Activated T-cell treated with anti-CD3 and anti-CD28 coated beads, Interleukin-2, amount 50 U/mL, for 4 hours (primary cell): Measurements from ENCODE around the gene SH3D21. TPM values are rescaled to one million over a fixed set of nuclear protein-coding genes. Genes with fewer than 3 reads are reported as not detected.
A peak's percentile ranks its signal among the peaks of the same experiment; 100 is the strongest.

Experiments used
- ATAC-seq, 2 donors: fragments of 200-7000 bp; cut with Tn5 transposase; one replicate each; pipeline ENCODE4 v1.10.0; 2021
- DNase-seq: peaks from one replicate; pipeline ENCODE4 v3.0.0-alpha.2; 2020
- H3K27me3 Mint-ChIP-seq: one replicate; pipeline ENCODE4 v1.8.0; 2021; ENCODE audit warnings: low read depth, mixed read lengths
- H3K36me3 Mint-ChIP-seq: one replicate; pipeline ENCODE4 v1.8.0; 2022; ENCODE audit warnings: mixed read lengths; ENCODE audit not compliant: insufficient read depth
- H3K4me1 Mint-ChIP-seq: one replicate; pipeline ENCODE4 v1.8.0; 2021; ENCODE audit warnings: low read depth, mixed read lengths
- H3K4me3 Mint-ChIP-seq: one replicate; pipeline ENCODE4 v1.8.0; 2021; ENCODE audit warnings: mild to moderate bottlenecking, moderate library complexity, mixed read lengths
- H3K9me3 Mint-ChIP-seq: one replicate; pipeline ENCODE4 v1.8.0; 2021; ENCODE audit warnings: mixed read lengths
- total RNA-seq, 3 donors: library from RNA; stranded (reverse); gene quantifications; one replicate each; pipeline ENCODE4 v1.2.1, GENCODE V29; 2021

The SH3D21 gene
- total RNA-seq, 3 donors from 2014 or later = 1.7 to 5.6 (median 2.3) TPM

DNA sequence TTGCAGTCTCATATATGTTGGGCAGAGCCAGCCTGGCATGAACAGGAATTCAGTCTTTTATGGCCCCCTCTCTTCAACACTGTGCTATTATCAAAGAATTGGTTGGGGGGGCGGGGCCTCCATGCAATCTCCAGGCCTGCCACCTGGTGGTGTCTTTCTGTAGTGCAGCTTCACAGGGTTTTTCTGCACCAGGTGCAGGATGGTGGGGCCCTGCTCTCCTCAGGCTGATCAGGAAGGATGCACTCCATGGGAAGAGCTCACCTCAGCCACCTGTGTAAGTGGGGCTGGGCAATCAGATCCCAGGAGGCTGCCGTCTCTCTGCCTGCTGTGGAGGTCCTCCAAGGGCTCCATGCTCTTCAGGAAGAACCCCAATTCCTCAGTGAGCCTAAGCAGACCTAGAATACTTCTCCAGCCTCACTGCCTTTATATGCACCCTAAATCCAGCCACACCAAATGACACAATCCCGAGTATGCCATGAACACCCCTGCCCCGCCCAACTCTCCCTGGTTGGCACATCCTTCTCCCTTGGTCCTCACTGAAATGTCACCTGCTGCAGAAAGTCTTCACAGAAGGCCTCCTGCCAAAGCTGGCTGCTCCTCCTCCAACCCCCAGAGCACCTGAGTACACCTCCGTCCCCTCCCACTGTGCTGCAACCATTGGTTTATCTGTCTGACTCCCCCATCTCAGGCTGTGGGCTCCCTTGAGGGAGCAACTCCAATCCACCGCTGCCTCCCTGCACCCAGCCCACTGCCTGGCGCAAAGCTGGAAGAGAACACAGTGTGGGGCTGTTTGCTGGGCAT lies 63.1 kb downstream of the SH3D21 start:
- Mint-ChIP-seq H3K36me3 (peaks cover 6% of the 10 kb centered on the region), H3K9me3 (no peaks in the 10 kb centered on the region), H3K27me3 (no peaks in the 10 kb centered on the region), H3K4me1 (peaks cover 71% of the 10 kb centered on the region), H3K4me3 (no peak overlapping the region)
- ATAC-seq (peak; percentile 55 to 61), DNase-seq (peak; percentile 85)

Other genes starting within 250 kb of the SH3D21 start
- gene TEKT2, start 222.3 kb upstream of the SH3D21 start, total RNA-seq = under 1 TPM in 2 of 3 donors, not detected in 1; 0.20 to 0.27 TPM
- 10 to 100 TPM; 45.6 to 52.0 (median 47.4) TPM for gene ADPRS, start 217.5 kb upstream of the SH3D21 start, total RNA-seq
- under 1 TPM; 0.08 to 0.43 (median 0.18) TPM for gene COL8A2, start 181.1 kb upstream of the SH3D21 start, total RNA-seq
- gene TRAPPC3, start 156.9 kb upstream of the SH3D21 start, total RNA-seq = 10 to 100 TPM; 64.2 to 69.6 (median 65.9) TPM
- gene MAP7D1, start 150.2 kb upstream of the SH3D21 start, total RNA-seq = 100 to 1,000 TPM; 162 to 182 (median 164) TPM
- 100 to 1,000 TPM; 134 to 145 (median 142) TPM for gene THRAP3, start 81.9 kb upstream of the SH3D21 start, total RNA-seq
- 1 to 10 TPM; 2.2 to 5.5 (median 4.5) TPM for gene EVA1B, start 17.3 kb downstream of the SH3D21 start, total RNA-seq
- 10 to 100 TPM; 63.9 to 86.1 (median 66.8) TPM for gene STK40, start 79.6 kb downstream of the SH3D21 start, total RNA-seq
- gene LSM10, start 91.5 kb downstream of the SH3D21 start, total RNA-seq = 10 to 100 TPM; 80.6 to 96.3 (median 83.8) TPM
- 1 to 10 TPM in 2 of 3 donors, under 1 TPM in 1; 0.61 to 1.8 (median 1.5) TPM for gene OSCP1, start 144.1 kb downstream of the SH3D21 start, total RNA-seq
- gene MRPS15, start 158.0 kb downstream of the SH3D21 start, total RNA-seq = 100 to 1,000 TPM; 117 to 133 (median 127) TPM
- not detected for gene CSF3R, start 176.5 kb downstream of the SH3D21 start, total RNA-seq